ENCODE measurements around the gene MAMDC4. TPM values are rescaled to one million over a fixed set of nuclear protein-coding genes. Genes with fewer than 3 reads are reported as not detected.
A peak's percentile ranks its signal among the peaks of the same experiment; 100 is the strongest.

MAMDC4 gene
- total RNA-seq, 1 donor from 2014 or later, result 12.9 TPM

GRCh38 chr9:136896027-136896426 is 43.9 kb downstream of the MAMDC4 start:
- H3K4me3 ChIP-seq, result no peak overlapping the region
- intact Hi-C loops (cut with DNase I), result no loop called here
- peaks cover 7% of the 10 kb centered on the region for H3K4me1 ChIP-seq
- TF ChIP-seq CTCF (IDR thresholded peaks at IDR 0.05), result no peak
- no peaks in the 10 kb centered on the region for H3K9me3 ChIP-seq
- ATAC-seq (no peak), DNase-seq (no peak)
- no peaks in the 10 kb centered on the region for H3K27me3 ChIP-seq
- H3K27ac ChIP-seq, result no peak overlapping the region
- peaks cover 21% of the 10 kb centered on the region for H3K36me3 ChIP-seq

GRCh38 chr9:136898483-136899100 is 46.4 kb downstream of the MAMDC4 start:
- TF ChIP-seq CTCF (IDR thresholded peaks at IDR 0.05), result no peak
- peaks cover 31% of the 10 kb centered on the region for H3K4me1 ChIP-seq
- peaks cover 25% of the 10 kb centered on the region for H3K36me3 ChIP-seq
- DNase-seq (no peak), ATAC-seq (no peak)
- intact Hi-C loops (cut with DNase I), result no loop called here
- no peak overlapping the region for H3K27ac ChIP-seq
- no peak overlapping the region for H3K4me3 ChIP-seq
- no peaks in the 10 kb centered on the region for H3K9me3 ChIP-seq
- H3K27me3 ChIP-seq, result no peaks in the 10 kb centered on the region

GRCh38 chr9:136899196-136899595 is 47.0 kb downstream of the MAMDC4 start:
- no peak for ATAC-seq
- H3K4me1 ChIP-seq, result peaks cover 31% of the 10 kb centered on the region

DNA sequence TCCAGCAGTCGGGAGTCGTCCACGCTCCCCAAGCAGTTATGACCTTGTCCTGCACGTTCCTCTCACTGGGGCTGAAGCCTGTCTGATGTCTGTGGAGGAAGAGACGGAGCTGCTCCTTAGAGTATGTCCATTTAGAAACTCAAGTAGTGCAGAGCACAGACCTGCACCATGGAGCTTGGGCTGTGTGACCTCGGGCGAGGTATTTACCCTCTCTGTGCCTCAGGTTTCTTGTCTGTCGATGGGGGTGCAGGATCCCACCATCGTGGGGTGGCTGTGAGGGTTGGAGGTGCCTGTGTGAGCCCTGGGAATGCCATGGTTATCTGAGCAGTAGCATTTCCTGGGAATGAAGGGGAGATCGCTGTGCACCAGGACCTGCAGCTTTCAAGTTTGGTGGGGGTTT is 48.4 kb downstream of the MAMDC4 start:
- Histone ChIP-seq H3K36me3 (peaks cover 25% of the 10 kb centered on the region), H3K9me3 (no peaks in the 10 kb centered on the region), H3K27ac (peak overlapping the region; percentile 83), H3K4me3 (no peak overlapping the region), H3K4me1 (peaks cover 31% of the 10 kb centered on the region), H3K27me3 (no peaks in the 10 kb centered on the region)
- intact Hi-C loops (cut with DNase I), result no loop called here
- no peak for TF ChIP-seq CTCF (IDR thresholded peaks at IDR 0.05)
- DNase-seq (no peak), ATAC-seq (no peak)

More at GRCh38 chr9:136899196-136899595, 47.0 kb downstream of the MAMDC4 start:
- DNase-seq, result no peak
- Histone ChIP-seq H3K27me3 (no peaks in the 10 kb centered on the region), H3K36me3 (peaks cover 25% of the 10 kb centered on the region), H3K4me3 (no peak overlapping the region), H3K27ac (peak overlapping the region; percentile 83), H3K9me3 (no peaks in the 10 kb centered on the region)
- intact Hi-C loops (cut with DNase I), result no loop called here
- no peak for TF ChIP-seq CTCF (IDR thresholded peaks at IDR 0.05)

- Histone ChIP-seq H3K36me3 (peaks cover 25% of the 10 kb centered on the region), H3K9me3 (no peaks in the 10 kb centered on the region), H3K4me1 (peaks cover 31% of the 10 kb centered on the region), H3K27me3 (no peaks in the 10 kb centered on the region), H3K4me3 (no peak overlapping the region), H3K27ac (peak overlapping the region; percentile 83)
- no peak for TF ChIP-seq CTCF (IDR thresholded peaks at IDR 0.05)
- intact Hi-C loops (cut with DNase I), result no loop called here
- DNase-seq (peak; percentile 81), ATAC-seq (peak; percentile 82)
These were observed 48.9 kb downstream of the MAMDC4 start for GRCh38 chr9:136900988-136901515.
